B cell (primary cell): Measurements from ENCODE around the gene VASN. TPM values are rescaled to one million over a fixed set of nuclear protein-coding genes. Genes with fewer than 3 reads are reported as not detected.

Experiments used
- ATAC-seq: fragments of 200-7000 bp; cut with Tn5 transposase; one replicate; pipeline ENCODE4 v1.10.0; 2021; ENCODE audit warnings: low read depth, mild to moderate bottlenecking, moderate number of reproducible peaks, moderate library complexity
- CTCF ChIA-PET: fragments of 350-600 bp; sonication (Branson Sonifier 250); formaldehyde crosslinking; loops from one replicate; lab custom pipeline; 2021; ENCODE audit warnings: antibody characterized with exemption, inconsistent platforms; lab: Charles Lee
- POLR2A ChIA-PET: fragments of 350-600 bp; sonication (Branson Sonifier 250); formaldehyde crosslinking; loops from one replicate; lab custom pipeline; 2021; ENCODE audit warnings: antibody characterized with exemption; lab: Charles Lee
- DNase-seq: peaks from one replicate; pipeline ENCODE4 v3.0.0; 2013
- H2AFZ ChIP-seq: 2 replicates; pipeline ENCODE4 v1.6.1; 2012; ENCODE audit warnings: mild to moderate bottlenecking, low read depth, low read length; ENCODE audit not compliant: insufficient read depth, poor library complexity, severe bottlenecking
- H3K27ac ChIP-seq, 2 donors: 1 replicate in 1 of 2; 2 replicates in 1 of 2; pipeline ENCODE4 v1.5.1; 2012 to 2013; ENCODE audit warnings: low read length in 2 of 2, mild to moderate bottlenecking in 2 of 2, moderate library complexity in 1 of 2
- H3K27me3 ChIP-seq, 4 experiments: fragments of 200-600 bp in 1 of 4; sonication (generic) in 1 of 4; replicated peaks in 1 of 4; 1 replicate in 2 of 4; 2 replicates in 2 of 4; pipeline versions ENCODE4 v1.6.1 to v1.7.0; 2013 to 2016; ENCODE audit warnings: low read length in 3 of 4, mild to moderate bottlenecking in 2 of 4, mixed read lengths in 1 of 4, moderate library complexity in 1 of 4; ENCODE audit not compliant: insufficient read depth in 4 of 4, control insufficient read depth in 3 of 4; ENCODE audit errors: control extremely low read depth in 1 of 4
- H3K36me3 ChIP-seq, 2 experiments: replicated peaks in 1 of 2; 1 replicate in 1 of 2; 2 replicates in 1 of 2; pipeline versions ENCODE4 v1.6.1 to v1.7.1; 2013; ENCODE audit warnings: low read length in 1 of 2; ENCODE audit not compliant: insufficient read depth in 2 of 2, control insufficient read depth in 1 of 2; ENCODE audit errors: control extremely low read depth in 1 of 2, extremely low read depth in 1 of 2
- H3K4me1 ChIP-seq, 2 donors: fragments of 200-600 bp in 1 of 2; sonication (generic) in 1 of 2; 1 replicate in 1 of 2; 2 replicates in 1 of 2; pipeline versions ENCODE4 v1.5.1 to v1.6.1; 2013 to 2017; ENCODE audit warnings: low read length in 2 of 2; ENCODE audit not compliant: control insufficient read depth in 2 of 2, insufficient read depth in 2 of 2
- H3K4me2 ChIP-seq: replicated peaks from 2 replicates; pipeline ENCODE3; 2012; ENCODE audit warnings: mild to moderate bottlenecking, low read depth, low read length; ENCODE audit not compliant: poor library complexity, severe bottlenecking
- H3K4me3 ChIP-seq, 5 experiments: fragments of 200-600 bp in 1 of 5; sonication (generic) in 1 of 5; 1 replicate in 3 of 5; 2 replicates in 2 of 5; pipeline versions ENCODE4 v1.5.1 to v1.7.0; 2011 to 2016; ENCODE audit warnings: low read length in 4 of 5, mild to moderate bottlenecking in 4 of 5, low read depth in 2 of 5, control low read depth in 1 of 5, moderate library complexity in 1 of 5; ENCODE audit not compliant: insufficient read depth in 1 of 5; ENCODE audit errors: control extremely low read depth in 1 of 5, extremely low read depth in 1 of 5
- H3K79me2 ChIP-seq: fragments of 200-600 bp; sonication (generic); one replicate; pipeline ENCODE4 v1.6.0; 2016; ENCODE audit warnings: low read length; ENCODE audit not compliant: control insufficient read depth, insufficient read depth
- H3K9ac ChIP-seq: fragments of 200-600 bp; sonication (generic); 2 replicates; pipeline ENCODE4 v1.6.1; 2017; ENCODE audit warnings: mild to moderate bottlenecking, low read length, moderate library complexity
- H3K9me3 ChIP-seq, 3 donors: one replicate each; pipeline versions ENCODE4 v1.6.1 to v1.7.1; 2013; ENCODE audit warnings: low read length in 2 of 3; ENCODE audit not compliant: control insufficient read depth in 2 of 3, insufficient read depth in 1 of 3; ENCODE audit errors: control extremely low read depth in 1 of 3
- H4K20me1 ChIP-seq: 2 replicates; pipeline ENCODE4 v1.6.0; 2012; ENCODE audit warnings: mild to moderate bottlenecking, low read length; ENCODE audit not compliant: insufficient read depth, control insufficient read depth, poor library complexity, severe bottlenecking
- H3K27ac Mint-ChIP-seq: one replicate; pipeline ENCODE4 v1.8.0; 2021; ENCODE audit warnings: mixed read lengths
- H3K27me3 Mint-ChIP-seq: one replicate; pipeline ENCODE4 v1.8.0; 2021; ENCODE audit warnings: mixed read lengths
- H3K4me1 Mint-ChIP-seq: one replicate; pipeline ENCODE4 v1.8.0; 2021; ENCODE audit warnings: mixed read lengths
- H3K4me3 Mint-ChIP-seq: one replicate; pipeline ENCODE4 v1.8.0; 2021; ENCODE audit warnings: mixed read lengths
- H3K9me3 Mint-ChIP-seq: one replicate; pipeline ENCODE4 v1.8.0; 2022; ENCODE audit warnings: mixed read lengths; ENCODE audit not compliant: insufficient read depth
- CTCF ChIP-seq: fragments of 200-600 bp; IDR thresholded peaks from one replicate; pipeline ENCODE4 v1.8.0; 2022; ENCODE audit warnings: antibody characterized with exemption, mild to moderate bottlenecking
- EZH2 ChIP-seq: IDR thresholded peaks from 2 replicates; pipeline ENCODE4 v1.6.1; 2012; ENCODE audit warnings: borderline replicate concordance, low read depth, mild to moderate bottlenecking, moderate library complexity, low read length; ENCODE audit not compliant: insufficient read depth, poor library complexity, severe bottlenecking
- WGBS: methylation state at CpG from one replicate; pipeline ENCODE4 v1.1.5; 2013; ENCODE audit warnings: missing lambda C conversion rate; ENCODE audit not compliant: insufficient coverage; 5-methylcytosine and 5-hydroxymethylcytosine counted together
- intact Hi-C: fragments of 100-400 bp; cut with micrococcal nuclease; formaldehyde crosslinking; loops from one replicate; pipeline ENCODE4 v1.10.0; 2022
- polyA plus RNA-seq: library from polyadenylated mRNA; depleted of rRNA; stranded (reverse); fragments of >200 nt; gene quantifications from 2 replicates; pipeline ENCODE4 v1.2.3, GENCODE V29; 2012
- total RNA-seq, 2 donors: library from RNA; stranded (reverse); fragments of 120-200 nt in 1 of 2; gene quantifications; 1 replicate in 1 of 2; 2 replicates in 1 of 2; pipeline versions ENCODE4 v1.2.3 to v1.2.4, GENCODE V29; 2013 to 2022

Gene VASN
- total and polyA plus RNA-seq, 2 donors (not counting 1 experiment from before 2014, with no cell fraction given), result 0.57 to 0.76 TPM

GRCh38 chr16:4339455-4339854 is 32.2 kb upstream of the VASN start:
- Histone ChIP-seq H3K9me3 (no peaks in the 10 kb centered on the region), H4K20me1 (peaks cover 36% of the 10 kb centered on the region), H3K4me1 (no peaks in the 10 kb centered on the region), H3K36me3 (peaks cover 0 to 11% of the 10 kb centered on the region in 2 experiments), H3K4me3 (no peak overlapping the region), H3K27me3 (no peaks in the 10 kb centered on the region), H3K9ac (no peak overlapping the region), H3K4me2 (no peak overlapping the region), H3K79me2 (peaks cover 68% of the 10 kb centered on the region), H2AFZ (no peak overlapping the region), H3K27ac (no peak overlapping the region)
- DNase-seq (no peak), ATAC-seq (no peak)
- Mint-ChIP-seq H3K27me3 (no peaks in the 10 kb centered on the region), H3K27ac (no peak overlapping the region), H3K4me3 (no peak overlapping the region), H3K9me3 (no peaks in the 10 kb centered on the region), H3K4me1 (no peaks in the 10 kb centered on the region)
- CTCF ChIA-PET, result interaction anchor here (1.5 kb wide), 1 partner anchor 9 kb away, joined by 4 read pairs; no protein-coding TSS in a partner anchor
- no peak for TF ChIP-seq EZH2
- POLR2A ChIA-PET, result no interaction called here
- intact Hi-C loops, result no loop called here
- WGBS, result 92% methylated on average over 7 of the region's 10 CpGs

- Mint-ChIP-seq H3K4me1 (peaks cover 2% of the 10 kb centered on the region), H3K27ac (no peak overlapping the region), H3K4me3 (no peak overlapping the region), H3K9me3 (no peaks in the 10 kb centered on the region), H3K27me3 (no peaks in the 10 kb centered on the region)
- H3K79me2 ChIP-seq, result peaks cover 71% of the 10 kb centered on the region
- no peaks in the 10 kb centered on the region for H3K4me1 ChIP-seq
- no peak overlapping the region for H3K9ac ChIP-seq
- H4K20me1 ChIP-seq, result peaks cover 41% of the 10 kb centered on the region
- peaks cover 0 to 11% of the 10 kb centered on the region in 2 experiments for H3K36me3 ChIP-seq
- H3K4me2 ChIP-seq, result no peak overlapping the region
- no peak overlapping the region for H3K27ac ChIP-seq
- intact Hi-C loops, result no loop called here
- H3K9me3 ChIP-seq, result no peaks in the 10 kb centered on the region
- no peaks in the 10 kb centered on the region for H3K27me3 ChIP-seq
- TF ChIP-seq CTCF, result no peak
- TF ChIP-seq EZH2, result no peak
- no peak overlapping the region for H3K4me3 ChIP-seq
- 67% methylated on average over 13 of the region's 14 CpGs for WGBS
- no peak overlapping the region for H2AFZ ChIP-seq
- ATAC-seq (no peak), DNase-seq (no peak)
- CTCF ChIA-PET, result interaction anchor here (1.5 kb wide), 1 partner anchor 9 kb away, joined by 4 read pairs; no protein-coding TSS in a partner anchor
- POLR2A ChIA-PET, result no interaction called here
Observed at GRCh38 chr16:4339909-4340308, 31.7 kb upstream of the VASN start.
